Measurements from ENCODE around the gene WWP2.
"Not testable (repeated sequence)": the region's sequence is repeated elsewhere in the genome, so short reads cannot be mapped to it uniquely, and the experiment has no call there.

WWP2 gene

DNA sequence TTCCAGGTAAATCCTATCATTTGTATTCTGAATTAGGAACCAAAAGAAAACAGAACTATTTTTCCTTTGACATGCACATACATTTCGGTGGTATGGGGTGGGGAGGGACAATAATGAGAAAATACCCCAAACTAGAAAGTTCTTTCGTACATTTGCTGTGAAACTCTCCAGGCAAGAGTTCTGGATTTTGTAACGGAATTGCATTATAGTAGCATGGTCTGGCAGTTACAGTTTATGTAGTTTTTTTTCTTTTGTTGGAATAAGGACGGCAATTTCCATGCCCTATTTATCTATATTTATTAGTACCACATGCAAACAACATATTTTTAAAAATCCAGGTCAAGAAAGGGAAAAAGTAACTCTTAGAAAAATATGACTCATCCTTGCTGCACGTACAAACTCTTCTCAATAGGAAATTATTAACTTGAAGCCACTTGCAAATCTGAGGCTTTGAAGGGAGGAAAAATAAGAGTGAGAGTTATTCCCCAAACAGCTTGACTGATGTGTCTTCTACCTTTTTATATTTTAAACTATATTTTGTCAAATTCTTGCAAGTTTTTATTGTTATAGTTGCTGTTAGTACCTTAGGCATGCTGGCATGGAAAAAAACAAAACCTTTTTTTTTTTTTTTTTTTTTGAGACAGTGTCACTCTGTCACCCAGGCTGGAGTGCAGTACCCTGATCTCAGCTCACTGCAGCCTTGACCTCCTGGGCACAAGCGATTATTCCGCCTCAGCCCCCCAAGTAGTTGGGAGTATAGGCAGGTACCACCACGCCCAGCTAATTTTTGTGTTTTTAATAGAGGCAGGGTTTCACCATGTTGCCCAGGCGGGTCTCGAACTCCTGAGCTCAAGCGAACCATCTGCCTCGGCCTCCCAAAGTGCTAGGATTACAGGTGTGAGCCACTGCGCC, 69.3 kb downstream of the WWP2 start:
- no peak for DNase-seq (ENCODE audit: low read depth in 2 of 2)

DNA sequence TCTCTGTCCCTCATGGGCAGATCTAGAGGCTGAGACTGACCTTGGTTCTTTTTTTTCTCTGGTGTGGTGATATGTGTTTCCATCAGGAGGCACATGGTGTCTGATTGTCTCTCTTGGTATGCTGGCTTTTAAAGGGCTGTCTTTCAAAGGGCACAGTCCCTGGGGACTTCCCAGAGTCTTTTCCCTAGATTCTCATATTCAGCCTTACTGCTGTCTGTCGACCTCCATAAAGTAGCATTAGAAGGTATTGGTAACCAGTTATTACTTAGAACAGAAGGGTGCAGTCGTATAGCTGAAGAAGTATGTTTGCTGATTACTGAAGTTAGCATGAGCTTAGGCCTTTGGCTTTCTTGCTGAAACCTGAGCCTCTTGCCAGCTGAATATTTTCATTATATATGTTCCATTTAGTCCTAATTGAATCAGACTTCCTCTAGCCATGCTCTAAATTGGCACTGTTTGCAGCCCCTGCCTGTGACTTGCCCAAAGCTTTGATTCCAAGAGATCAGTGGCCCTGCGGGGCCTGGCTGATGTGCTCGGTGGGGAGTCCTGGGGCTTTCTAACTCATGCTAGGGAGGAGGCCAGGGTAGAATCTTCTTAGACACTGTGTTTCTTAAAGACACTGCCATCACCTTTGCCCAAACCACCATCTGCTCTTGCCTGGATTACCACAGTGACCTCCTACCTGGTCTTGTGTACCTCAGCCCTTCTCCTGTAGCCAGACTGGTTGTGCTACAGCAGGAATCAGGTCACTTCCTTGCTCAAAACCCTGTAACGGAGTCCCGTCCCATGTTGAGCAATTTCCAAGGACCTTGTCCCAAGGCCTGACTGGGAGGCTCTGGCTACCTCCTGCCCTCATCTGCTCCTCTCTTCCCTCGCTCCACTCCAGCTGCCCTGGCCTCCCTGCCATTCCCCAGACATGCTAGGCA, 71.5 kb downstream of the WWP2 start:
- no peak for DNase-seq (ENCODE audit: low read depth in 2 of 2)

DNA sequence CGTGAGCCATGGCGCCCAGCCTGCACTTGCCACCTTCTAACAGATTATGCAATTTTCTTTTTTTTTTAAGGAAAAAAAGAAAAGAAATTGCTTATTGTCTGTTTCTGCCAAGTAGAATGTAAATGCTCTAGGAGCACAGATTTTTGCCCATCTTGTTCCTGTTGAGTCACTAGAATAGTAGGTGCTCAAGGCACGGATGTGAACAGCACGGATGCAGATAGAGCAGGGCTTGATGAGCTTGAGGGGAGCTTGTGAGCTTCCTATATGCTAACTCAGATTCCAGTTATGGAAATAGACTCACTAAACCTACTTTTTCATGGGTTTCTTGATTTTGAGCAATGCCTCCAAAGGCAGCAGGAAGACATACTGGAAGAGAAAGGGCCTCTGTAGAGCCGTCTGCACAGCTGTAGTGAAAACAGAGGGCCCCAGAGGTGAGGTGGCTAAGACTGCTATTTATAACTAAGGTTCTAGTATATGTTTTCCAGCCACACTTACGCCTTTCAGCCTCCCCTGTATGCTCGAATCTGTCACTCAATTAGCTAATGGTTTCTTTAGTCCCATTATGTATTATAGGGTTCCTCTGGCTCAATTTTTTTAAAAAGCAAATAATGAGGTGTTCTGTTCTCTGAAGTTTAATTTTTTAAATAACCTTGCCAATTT, 72.8 kb downstream of the WWP2 start:
- no peak for DNase-seq (ENCODE audit: low read depth in 2 of 2)

DNA sequence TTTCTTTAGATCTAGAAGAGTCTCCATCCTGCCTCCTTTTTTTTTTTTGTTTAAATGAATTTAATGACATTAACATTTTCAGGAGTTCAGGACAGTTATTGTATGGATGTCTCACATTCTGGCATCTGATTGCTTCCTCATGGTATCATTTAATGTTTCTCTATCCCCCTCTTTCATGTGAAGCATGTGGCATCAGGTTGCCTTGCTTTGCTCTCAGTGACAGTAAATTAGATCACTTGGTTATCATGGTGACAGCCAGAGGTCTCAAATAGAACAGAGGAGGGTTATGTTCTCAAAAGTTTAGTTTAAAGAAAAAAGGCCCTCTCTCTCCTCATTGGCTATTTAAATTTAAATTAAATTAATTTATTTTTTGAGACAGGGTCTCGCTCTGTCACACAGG, 74.1 kb downstream of the WWP2 start:
- DNase-seq (ENCODE audit: low read depth in 2 of 2) = no peak

DNA sequence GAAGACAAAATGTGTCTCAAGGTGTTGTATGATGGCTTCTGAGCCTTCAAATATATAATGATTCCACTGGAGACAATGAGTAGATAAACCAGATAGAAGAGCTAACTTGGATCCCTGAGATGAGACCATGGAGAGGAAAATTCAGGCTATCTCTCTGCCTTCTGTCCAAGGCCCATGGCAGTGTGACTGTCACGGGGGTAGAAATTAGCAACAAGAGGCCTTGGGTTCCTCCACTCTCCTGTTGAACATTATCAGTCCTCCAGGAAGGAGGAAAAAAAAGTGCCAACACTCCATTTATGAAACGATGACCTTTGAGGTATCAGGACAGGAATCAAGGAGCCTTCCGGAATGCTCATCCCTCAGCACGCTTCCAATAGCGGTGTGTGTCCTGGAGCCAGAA, 75.2 kb downstream of the WWP2 start:
- no peak for DNase-seq (ENCODE audit: low read depth in 2 of 2)

DNA sequence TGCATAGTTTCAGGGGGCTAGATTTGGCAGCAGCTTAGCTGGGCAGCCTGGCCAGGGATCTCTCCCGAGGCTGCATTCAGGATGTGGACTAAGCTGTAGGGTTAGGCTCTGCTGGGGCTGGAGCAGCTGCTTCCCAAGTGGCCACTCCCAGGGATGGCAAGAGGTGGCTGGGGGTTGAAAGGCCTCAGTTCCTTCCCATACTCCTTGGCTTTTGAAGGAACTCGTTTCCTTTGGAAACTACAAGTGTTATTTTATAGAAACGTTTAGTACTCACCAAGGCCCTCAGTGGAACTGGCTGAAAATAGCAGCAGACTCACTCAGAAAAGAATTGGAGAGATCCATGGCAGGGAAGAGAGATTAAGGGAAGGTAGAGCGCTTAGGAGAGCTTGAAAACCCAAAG, 76.4 kb downstream of the WWP2 start:
- no peak for DNase-seq (ENCODE audit: low read depth in 2 of 2)

DNA sequence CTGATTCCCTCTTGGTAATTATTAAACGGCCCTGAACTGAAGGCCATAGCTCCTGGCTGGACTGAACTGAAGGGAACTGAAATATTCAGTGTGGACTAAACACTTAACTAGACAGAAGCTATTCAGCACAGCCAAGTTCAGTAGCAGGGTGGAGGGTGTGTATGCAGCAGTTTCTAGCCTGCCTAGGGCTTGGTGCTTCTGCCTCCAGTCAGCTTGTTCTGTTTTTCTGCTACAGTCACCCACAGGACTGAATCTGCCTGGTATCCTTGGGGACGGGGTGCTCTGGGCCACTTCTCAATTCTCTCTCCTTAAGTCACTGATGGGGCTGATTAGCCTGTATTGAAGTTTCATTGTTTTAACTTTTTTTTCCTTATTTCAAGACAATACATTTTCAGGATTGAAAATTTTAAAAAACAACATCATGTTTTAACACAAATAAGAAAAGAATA, 77.1 kb downstream of the WWP2 start:
- no peak for DNase-seq (ENCODE audit: low read depth in 2 of 2)

DNA sequence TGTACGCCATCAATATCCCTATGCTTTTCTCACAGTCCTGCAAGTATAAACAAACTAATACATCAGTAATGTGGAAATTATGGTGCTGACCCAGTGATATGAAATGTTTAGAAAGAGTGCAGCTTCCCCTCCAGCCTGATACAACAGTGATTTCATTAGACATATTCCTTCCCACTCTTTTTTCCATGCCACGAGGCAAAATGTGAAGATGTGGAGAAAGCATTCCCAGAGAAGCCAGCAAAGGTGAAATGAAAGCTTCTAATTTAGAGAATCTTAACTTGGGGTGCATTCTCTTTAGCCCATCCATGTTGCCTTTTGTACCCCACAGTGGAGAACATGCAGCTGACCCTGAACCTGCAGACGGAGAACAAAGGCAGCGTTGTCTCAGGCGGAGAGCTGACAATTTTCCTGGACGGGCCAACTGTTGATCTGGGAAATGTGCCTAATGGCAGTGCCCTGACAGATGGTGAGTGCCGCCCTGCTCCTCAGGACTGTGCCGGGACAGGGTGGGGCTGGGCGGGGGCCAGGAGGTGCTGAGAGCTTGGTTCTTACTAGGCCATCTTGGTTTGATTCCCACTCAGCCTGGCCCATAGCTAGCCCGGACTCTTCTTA, 77.8 kb downstream of the WWP2 start:
- no peak for DNase-seq (ENCODE audit: low read depth in 2 of 2)

DNA sequence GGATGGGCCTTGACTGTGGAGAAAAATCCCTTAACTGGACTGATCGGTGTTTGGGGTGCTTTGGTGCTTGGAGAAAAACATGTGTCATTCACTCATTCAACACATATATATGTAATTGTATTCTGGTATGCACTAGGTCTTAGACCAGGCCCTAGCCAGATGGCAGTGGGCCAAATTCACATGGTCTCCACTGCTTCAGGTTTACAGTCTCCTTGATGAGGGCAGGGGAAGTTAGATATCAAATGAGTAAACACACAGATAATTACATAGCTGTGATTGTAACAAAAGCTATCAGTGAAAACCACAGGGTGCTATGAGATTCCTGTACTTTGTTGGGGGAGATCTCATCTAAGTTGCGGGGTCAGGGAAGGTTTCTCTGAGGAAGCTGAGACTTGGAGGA, 78.8 kb downstream of the WWP2 start:
- no peak for DNase-seq (ENCODE audit: low read depth in 2 of 2)

DNA sequence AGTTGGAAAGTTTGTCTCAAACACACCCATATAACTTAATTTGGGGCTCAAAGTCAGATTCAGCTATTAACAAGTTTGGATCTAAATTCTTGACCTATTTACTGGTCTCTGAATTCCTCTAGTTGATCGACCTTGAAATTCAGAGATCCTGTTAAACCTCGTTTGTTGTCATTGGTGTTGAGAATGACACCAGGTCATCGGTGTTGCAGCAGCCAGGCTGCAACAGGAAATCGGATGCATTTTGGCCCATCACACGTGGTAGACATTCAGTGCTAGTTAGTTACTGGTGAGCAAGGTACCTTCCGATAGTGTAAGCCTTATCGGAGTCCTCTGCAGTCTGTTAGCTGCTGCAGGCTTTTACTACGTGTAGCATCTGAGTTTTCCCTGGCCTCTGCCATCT, 82.3 kb downstream of the WWP2 start:
- DNase-seq (ENCODE audit: low read depth in 2 of 2) = no peak

DNA sequence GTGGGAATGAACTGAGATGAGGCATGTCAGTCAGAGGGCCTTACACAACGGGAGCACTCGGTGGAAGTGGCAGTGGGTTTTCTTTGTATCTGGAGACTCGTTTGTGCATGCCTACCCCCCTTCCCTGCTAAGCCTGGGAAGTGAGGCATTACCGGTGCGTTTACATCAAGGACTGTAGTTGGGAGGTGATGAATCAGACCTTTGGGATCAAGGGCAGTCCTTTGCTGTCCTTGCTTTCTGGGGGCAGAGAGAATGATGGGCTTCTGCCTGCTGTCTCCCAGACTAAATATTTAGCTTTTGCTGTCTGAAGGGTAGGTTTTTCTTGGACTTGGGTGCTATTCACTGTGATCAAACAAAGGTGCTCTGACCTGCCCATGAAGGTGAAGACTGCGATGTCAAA, 83.0 kb downstream of the WWP2 start:
- no peak for DNase-seq (ENCODE audit: low read depth in 2 of 2)

DNA sequence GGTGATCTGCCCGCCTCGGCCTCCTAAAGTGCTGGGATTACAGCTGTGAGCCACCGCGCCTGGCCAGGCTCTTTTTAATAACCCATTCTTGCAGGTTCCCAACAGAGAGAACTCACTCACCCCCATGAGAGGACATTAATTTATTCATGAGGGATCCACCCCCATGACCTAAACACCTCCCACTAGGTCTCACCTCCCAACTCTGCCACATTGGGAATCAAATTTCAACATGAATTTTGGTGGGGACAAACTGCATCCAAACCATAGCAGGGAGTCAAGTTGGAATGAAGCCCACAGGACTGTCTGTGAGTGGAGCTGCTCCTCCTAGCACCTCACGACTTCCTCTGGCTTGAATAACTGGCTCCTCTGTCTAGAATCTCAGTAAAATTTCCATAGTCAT, 85.5 kb downstream of the WWP2 start:
- no peak for DNase-seq (ENCODE audit: low read depth in 2 of 2)

DNA sequence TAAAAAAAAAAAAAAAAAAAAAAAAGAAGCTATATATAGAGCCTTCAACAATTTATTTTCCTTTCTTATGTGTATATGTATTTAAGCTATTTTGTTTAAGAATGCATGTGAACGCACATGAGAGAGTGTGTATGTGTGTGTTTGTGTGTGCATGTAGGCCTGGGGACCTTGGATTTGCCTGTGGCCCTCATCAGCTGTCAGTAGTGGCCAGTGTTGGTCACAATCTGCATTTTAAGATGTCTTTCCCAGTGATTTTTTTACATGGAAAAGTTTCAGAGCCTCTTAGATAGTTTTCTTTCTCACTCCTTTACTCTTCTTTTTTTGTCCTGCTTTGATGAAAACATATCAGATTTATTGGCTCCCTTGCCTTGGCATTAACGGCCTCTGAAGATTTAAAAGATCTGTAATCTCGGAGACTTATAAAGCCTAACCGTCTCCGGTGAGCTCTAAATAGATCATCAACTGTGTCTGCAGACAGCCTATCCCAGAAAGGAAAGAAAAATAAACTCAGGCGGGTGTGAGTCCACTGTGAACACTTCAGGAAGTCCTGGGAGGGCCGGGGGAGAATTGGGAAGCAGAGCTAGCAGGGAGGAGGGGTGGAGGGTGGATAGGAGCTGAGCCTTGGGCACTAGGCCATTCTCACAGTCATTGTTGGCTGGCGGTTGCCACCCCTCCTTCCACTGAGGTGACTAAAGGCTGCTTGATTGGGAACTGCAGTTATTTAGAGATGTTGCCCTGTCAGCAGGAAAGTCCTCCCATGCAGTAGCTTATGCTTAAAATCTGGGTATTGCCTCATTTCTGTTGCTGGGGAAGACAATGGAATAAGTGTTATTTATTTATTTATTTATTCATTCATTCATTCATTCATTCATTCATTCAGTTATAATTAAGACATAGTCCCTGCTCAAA, 86.8 kb downstream of the WWP2 start:
- no peak for DNase-seq (ENCODE audit: low read depth in 2 of 2)

DNA sequence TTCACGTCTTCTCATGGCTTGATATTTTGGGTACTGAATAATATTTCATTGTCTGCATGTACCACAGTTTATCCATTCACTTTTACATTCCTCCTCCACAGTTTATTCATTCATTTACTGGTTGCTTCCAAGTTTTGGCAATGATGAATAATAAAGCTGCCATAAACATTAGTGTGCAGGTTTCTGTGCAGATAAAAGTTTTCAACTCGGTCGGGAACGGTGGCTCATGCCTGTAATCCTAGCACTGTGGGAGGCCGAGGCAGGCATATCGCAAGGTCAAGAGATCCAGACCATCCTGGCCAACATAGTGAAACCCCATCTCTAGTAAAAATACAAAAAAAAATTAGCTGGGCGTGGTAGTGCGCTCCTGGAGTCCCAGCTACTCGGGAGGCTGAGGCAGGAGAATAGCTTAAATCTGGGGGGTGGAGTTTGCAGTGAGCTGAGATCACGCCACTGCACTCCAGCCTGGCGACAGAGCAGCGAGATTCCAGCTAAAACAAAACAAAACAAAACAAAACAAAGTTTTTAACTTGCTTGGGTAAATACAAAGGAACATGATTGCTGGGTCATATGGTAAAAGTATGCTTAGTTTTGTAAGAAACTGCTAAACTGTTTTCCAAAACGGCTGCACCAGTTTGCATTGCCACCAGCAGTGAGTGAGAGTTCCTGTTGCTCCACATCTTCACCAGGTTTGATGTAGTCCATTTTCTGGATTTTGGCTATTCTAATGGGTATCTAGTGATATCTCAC, 89.5 kb downstream of the WWP2 start:
- DNase-seq (ENCODE audit: low read depth in 2 of 2) = no peak

DNA sequence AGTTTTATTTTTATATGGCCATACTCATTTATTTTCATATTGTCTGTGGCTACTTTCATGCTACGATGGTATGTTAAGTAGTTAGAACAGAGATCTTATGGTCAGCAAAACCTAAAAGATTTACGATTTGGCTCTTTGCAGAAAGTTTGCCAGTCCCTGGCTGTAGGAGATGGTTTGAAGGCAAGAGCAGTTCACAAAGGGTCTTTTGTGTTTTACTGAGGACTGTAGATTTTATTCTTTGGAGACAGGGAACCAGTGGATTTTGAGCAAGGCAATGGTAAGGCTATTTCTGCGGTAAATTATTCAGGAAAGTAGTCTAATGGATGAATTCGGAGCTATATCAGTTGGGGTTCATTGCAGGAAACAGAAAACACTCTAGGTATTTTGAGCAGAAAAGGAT, 90.7 kb downstream of the WWP2 start:
- DNase-seq (ENCODE audit: low read depth in 2 of 2) = no peak

DNA sequence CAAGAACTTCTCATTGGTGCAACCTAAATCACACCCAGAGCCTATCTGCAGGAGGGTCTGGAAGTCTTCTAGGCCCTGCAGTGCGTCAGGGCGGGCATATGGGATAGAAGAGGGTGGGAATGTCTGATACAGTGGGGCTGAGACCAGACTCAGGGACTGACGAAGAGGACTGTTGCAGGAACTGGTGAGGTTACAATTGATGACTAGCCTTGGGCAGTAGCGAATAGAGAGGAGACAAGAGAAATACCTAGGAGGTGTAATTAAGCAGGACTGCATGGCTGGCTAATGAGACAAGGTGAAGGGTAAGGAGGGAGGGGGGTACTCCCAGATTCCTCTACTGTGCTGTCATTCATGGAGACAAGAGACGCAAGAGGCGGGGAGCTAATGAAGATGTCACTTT, 91.3 kb downstream of the WWP2 start:
- no peak for DNase-seq (ENCODE audit: low read depth in 2 of 2)

DNA sequence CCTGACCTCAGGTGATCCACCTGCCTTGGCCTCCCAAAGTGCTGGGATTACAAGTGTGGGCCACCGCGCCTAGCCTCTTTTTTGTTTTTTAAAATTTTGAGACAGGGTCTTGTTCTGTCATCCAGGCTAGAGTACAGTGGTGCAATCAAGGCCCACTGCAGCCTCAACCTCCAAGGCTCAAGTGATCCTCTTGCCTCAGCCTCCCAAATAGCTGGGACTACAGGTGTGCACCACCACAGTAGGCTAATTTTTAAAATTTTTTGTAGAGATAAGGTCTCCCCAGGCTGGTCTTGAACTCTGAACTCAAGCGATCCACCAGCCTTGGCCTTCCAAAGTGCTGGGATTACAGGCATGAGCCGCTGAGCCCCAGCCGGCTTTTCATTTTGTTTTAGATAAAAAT, 92.6 kb downstream of the WWP2 start:
- DNase-seq (ENCODE audit: low read depth in 2 of 2) = not testable (repeated sequence)

DNA sequence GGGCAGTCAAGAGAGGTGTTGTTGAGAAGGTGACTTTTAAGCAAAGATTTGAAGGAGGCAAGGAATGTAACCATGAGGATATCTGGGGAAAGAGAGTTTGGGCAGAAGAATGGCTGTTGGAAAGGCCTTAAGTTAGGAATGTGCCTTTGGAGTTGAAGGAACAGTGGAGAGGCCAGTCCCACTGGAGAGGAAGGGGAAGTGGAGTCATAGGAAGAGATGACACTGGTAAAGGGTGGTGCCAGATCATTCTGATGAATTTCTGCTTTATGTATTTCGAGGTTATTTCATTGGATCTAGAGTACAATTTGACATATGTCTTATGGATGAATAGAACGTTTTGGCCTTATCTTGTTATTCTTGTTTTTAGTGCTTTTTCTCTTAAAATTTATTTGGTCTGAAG, 93.5 kb downstream of the WWP2 start:
- DNase-seq (ENCODE audit: low read depth in 2 of 2) = no peak

DNA sequence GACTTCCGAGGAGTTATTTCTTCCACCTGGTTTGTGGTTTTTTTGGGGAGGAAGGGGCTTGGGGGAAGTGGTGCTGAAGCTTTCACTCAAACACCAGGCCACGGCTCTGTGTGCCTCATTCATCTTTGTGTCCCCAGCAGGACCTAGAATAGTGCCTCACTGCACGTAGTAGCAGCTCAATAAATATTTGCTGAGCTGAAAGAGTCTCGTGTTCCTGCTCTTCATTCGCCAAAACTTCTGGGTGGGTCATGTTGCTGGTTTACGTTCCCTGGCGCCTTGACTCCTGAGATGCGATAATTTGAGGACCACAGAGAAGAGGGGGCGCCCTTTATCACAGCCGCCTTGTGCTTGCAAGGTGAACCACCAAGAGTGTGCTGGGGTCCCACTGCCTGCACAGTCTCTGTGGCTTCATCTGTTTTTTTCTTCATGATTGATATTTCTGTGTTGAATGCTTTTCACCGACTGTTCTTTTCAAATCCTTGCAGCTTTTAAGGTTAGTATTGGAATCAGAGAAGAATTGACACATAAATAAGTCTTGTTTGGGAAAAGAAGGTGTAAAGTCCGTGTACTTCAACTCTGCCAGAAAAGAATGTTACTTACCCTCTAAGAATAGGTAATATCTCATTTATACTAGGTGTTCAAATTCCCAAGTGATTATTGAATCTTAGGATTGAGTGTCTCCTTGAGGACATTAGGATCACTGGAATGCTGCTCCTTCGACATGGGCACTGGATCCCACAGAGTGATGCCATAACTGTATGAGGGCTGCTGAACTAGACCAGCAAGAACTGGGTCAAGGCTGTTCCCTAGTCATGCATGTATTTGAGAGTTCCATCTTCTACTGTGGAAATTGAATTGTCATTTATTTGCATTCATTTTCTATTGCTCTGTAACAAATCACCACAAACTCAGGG, 96.3 kb downstream of the WWP2 start:
- no peak for DNase-seq (ENCODE audit: low read depth in 2 of 2)
